Measurements from ENCODE around the gene MAP3K21. TPM values are rescaled to one million over a fixed set of nuclear protein-coding genes. Genes with fewer than 3 reads are reported as not detected.

The MAP3K21 gene
- polyA plus RNA-seq, 1 of the 3 experiments (the other 2 are of a cell fraction): 0.33 TPM

DNA sequence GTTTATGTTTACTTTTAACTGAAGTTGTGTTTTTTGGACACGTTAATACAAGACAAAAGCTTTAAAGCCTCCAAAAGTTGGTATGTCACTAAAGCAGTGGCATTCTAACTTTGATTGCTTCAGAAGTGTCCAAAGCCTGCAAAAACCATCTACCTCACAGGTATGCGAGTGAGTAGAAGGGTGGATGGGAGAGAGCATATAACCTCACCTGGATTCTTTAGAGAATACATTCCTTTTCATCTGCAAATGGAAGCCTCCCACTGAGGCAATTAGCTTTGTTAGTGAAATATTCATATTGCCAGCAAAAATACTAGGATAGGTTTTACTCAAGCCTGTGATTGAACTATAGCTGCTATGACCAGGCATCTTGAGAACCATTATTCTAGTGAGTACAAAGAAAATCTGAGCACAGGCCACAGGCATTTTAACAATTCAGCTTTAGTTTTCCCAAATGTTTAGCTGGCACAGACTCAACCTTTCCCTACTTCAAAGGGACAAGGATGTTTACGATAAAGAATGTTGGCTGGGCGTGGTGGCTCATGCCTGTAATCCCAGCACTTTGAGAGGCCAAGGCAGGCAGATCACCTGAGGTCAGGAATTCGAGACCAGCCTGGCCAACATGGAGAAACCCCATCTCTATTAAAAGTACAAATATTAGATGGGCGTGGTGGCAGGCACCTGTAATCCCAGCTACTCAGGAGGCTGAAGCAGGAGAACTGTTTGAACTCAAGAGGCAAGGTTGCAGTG, 39.7 kb downstream of the MAP3K21 start:
- WGBS (ENCODE audit: low lambda C conversion rate): 58% methylated on average over 6 of the region's 6 CpGs
- DNase-seq: no peak
- Histone ChIP-seq H3K27me3 (ENCODE audit: insufficient read depth) (no peaks in the 10 kb centered on the region), H3K27ac (ENCODE audit: low read depth in 2 of 2, low read length in 1 of 2) (no peak overlapping the region), H3K9me3 (no peaks in the 10 kb centered on the region), H3K4me3 (ENCODE audit: low read depth in 2 of 2, low read length in 1 of 2) (no peak overlapping the region), H2AFZ (ENCODE audit: low read depth) (no peak overlapping the region), H4K20me1 (ENCODE audit: insufficient read depth) (no peaks in the 10 kb centered on the region), H3K4me2 (no peak overlapping the region), H3K9ac (no peak overlapping the region), H3F3A (replicated peaks; ENCODE audit: insufficient read depth) (no peaks in the 10 kb centered on the region), H3K36me3 (replicated peaks in 1 of 2; ENCODE audit: control insufficient read depth in 1 of 2, insufficient read depth in 2 of 2, low read length in 1 of 2) (no peaks in the 10 kb centered on the region), H3K9me2 (no peaks in the 10 kb centered on the region), H3K79me2 (ENCODE audit: insufficient read depth) (no peaks in the 10 kb centered on the region), H3K4me1 (ENCODE audit: control insufficient read depth in 1 of 2, insufficient read depth in 2 of 2, low read depth in 1 of 2, low read length in 1 of 2) (no peaks in the 10 kb centered on the region)
- no peak for TF ChIP-seq NRF1 (IDR thresholded peaks at IDR 0.05; ENCODE audit: low read depth, low read length)
- TF ChIP-seq MXI1 (IDR thresholded peaks at IDR 0.05; ENCODE audit: low read depth, low read length): no peak
- TF ChIP-seq JUND (IDR thresholded peaks at IDR 0.05): no peak
- TF ChIP-seq TAF1 (IDR thresholded peaks at IDR 0.05; ENCODE audit: borderline replicate concordance, low read depth, low read length): no peak
- TF ChIP-seq, protein P1, sequence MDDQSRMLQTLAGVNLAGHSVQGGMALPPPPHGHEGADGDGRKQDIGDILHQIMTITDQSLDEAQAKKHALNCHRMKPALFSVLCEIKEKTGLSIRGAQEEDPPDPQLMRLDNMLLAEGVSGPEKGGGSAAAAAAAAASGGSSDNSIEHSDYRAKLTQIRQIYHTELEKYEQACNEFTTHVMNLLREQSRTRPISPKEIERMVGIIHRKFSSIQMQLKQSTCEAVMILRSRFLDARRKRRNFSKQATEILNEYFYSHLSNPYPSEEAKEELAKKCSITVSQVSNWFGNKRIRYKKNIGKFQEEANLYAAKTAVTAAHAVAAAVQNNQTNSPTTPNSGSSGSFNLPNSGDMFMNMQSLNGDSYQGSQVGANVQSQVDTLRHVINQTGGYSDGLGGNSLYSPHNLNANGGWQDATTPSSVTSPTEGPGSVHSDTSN (IDR thresholded peaks at IDR 0.05): no peak
- no peak for TF ChIP-seq FOXM1 (IDR thresholded peaks at IDR 0.05; ENCODE audit: low read depth)
- no peak for TF ChIP-seq POLR2AphosphoS5 (IDR thresholded peaks at IDR 0.05; ENCODE audit: low read depth, low read length)
- TF ChIP-seq RAD21 (IDR thresholded peaks at IDR 0.05; ENCODE audit: low read length): no peak
- TF ChIP-seq EZH2phosphoT487 (IDR thresholded peaks at IDR 0.05; ENCODE audit: borderline replicate concordance, low read depth): no peak
- no peak for TF ChIP-seq CTCF (IDR thresholded peaks at IDR 0.05)
- no peak for TF ChIP-seq FOXJ3 (CRISPR knock-in tag; IDR thresholded peaks at IDR 0.05)
- TF ChIP-seq, protein P2, sequence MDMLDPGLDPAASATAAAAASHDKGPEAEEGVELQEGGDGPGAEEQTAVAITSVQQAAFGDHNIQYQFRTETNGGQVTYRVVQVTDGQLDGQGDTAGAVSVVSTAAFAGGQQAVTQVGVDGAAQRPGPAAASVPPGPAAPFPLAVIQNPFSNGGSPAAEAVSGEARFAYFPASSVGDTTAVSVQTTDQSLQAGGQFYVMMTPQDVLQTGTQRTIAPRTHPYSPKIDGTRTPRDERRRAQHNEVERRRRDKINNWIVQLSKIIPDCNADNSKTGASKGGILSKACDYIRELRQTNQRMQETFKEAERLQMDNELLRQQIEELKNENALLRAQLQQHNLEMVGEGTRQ (IDR thresholded peaks at IDR 0.05; ENCODE audit: borderline replicate concordance, low read depth, low read length): no peak
- TF ChIP-seq SIN3A (IDR thresholded peaks at IDR 0.05; ENCODE audit: borderline replicate concordance, low read depth, low read length): no peak
- TF ChIP-seq MEF2A (IDR thresholded peaks at IDR 0.05; ENCODE audit: borderline replicate concordance, low read depth): no peak
- no peak for TF ChIP-seq RXRA (IDR thresholded peaks at IDR 0.05; ENCODE audit: borderline replicate concordance, low read depth)
- no peak for TF ChIP-seq RFX5 (IDR thresholded peaks at IDR 0.05; ENCODE audit: low read length)
- no peak for TF ChIP-seq REST (IDR thresholded peaks at IDR 0.05; ENCODE audit: low read depth, low read length)
- no peak for TF ChIP-seq EP300 (IDR thresholded peaks at IDR 0.05; ENCODE audit: borderline replicate concordance in 1 of 2, low read depth in 1 of 2, low read length in 1 of 2)
- CTCF ChIA-PET: interaction anchor here (0.7 to 2.2 kb wide), 5 partner anchors 15 to 744 kb away, joined by 3 to 12 read pairs (median 3); no protein-coding TSS in a partner anchor
- POLR2A ChIA-PET: no interaction called here

Data from SK-N-SH (cell line).